GM21529 (cell line): Measurements from ENCODE around the gene HBB.

ENCODE experiments used
- ATAC-seq: cut with Tn5 transposase; IDR thresholded peaks from one replicate; pipeline ENCODE4 v1.9.1; 2021; ENCODE audit not compliant: unreplicated experiment

HBB gene

GRCh38 chr11:5228124-5228523 is 1.3 kb upstream of the HBB start:
- ATAC-seq: no peak

- no peak for ATAC-seq
These were observed 810 bp upstream of the HBB start for GRCh38 chr11:5227681-5228080.

- no peak for ATAC-seq
These were observed 1.4 kb downstream of the HBB start for GRCh38 chr11:5225480-5225871.

GRCh38 chr11:5224538-5225479 is 2.1 kb downstream of the HBB start:
- ATAC-seq: no peak

- ATAC-seq: no peak
These were observed 3.2 kb downstream of the HBB start for GRCh38 chr11:5223686-5224085.

GRCh38 chr11:5223146-5223545 is 3.7 kb downstream of the HBB start:
- no peak for ATAC-seq

GRCh38 chr11:5210376-5210885 is 16.4 kb downstream of the HBB start:
- ATAC-seq: no peak

- ATAC-seq: peak; percentile 69
These were observed 22.1 kb downstream of the HBB start for GRCh38 chr11:5204787-5205186.

GRCh38 chr11:5203366-5203765 is 23.5 kb downstream of the HBB start:
- no peak for ATAC-seq

GRCh38 chr11:5200582-5200981 is 26.3 kb downstream of the HBB start, which contains the start of gene OR51V1:
OR51V1 (minus strand) TSS chr11:5200682; CDS start chr11:5200682, 0 bp downstream.
- no peak for ATAC-seq

GRCh38 chr11:5198285-5198684 is 28.6 kb downstream of the HBB start:
- no peak for ATAC-seq

GRCh38 chr11:5197536-5197935 is 29.3 kb downstream of the HBB start:
- ATAC-seq: no peak

GRCh38 chr11:5196731-5197130 is 30.1 kb downstream of the HBB start:
- no peak for ATAC-seq

GRCh38 chr11:5196067-5196466 is 30.8 kb downstream of the HBB start:
- no peak for ATAC-seq

- no peak for ATAC-seq
These were observed 34.1 kb downstream of the HBB start for GRCh38 chr11:5192738-5193137.

- no peak for ATAC-seq
These were observed 38.7 kb downstream of the HBB start for GRCh38 chr11:5188201-5188600.

- no peak for ATAC-seq
These were observed 48.6 kb downstream of the HBB start for GRCh38 chr11:5178046-5178837.
